MCF 10A (cell line): ENCODE results near the gene ACSL6. TPM values are rescaled to one million over a fixed set of nuclear protein-coding genes. Genes with fewer than 3 reads are reported as not detected.

Source experiments
- BruUV-seq: library from RNA; stranded (reverse); fragments of 400-500 nt; replicated peaks from 2 replicates; lab custom pipeline; 2021; lab: Mats Ljungman, UMichigan
- CTCF ChIA-PET: fragments of 300-600 bp; sonication (Branson Sonifier 250); formaldehyde crosslinking; extraction: SDS; loops from one replicate; lab custom pipeline; 2021; ENCODE audit warnings: antibody characterized with exemption, inconsistent platforms; lab: Yijun Ruan, JAX
- POLR2A ChIA-PET: fragments of 300-600, 350-650 bp; sonication (Branson Sonifier 250); formaldehyde crosslinking; extraction: SDS; loops from one replicate; lab custom pipeline; 2020; ENCODE audit warnings: antibody characterized with exemption, inconsistent platforms; lab: Yijun Ruan, JAX
- DNase-seq: peaks from one replicate; pipeline ENCODE4 v3.0.0-alpha.2; 2018; ENCODE audit not compliant: unreplicated experiment
- H3K27ac Mint-ChIP-seq: one replicate; pipeline ENCODE4 v1.8.0; 2022; ENCODE audit warnings: mild to moderate bottlenecking, low read depth, mixed read lengths; ENCODE audit not compliant: unreplicated experiment
- H3K27me3 Mint-ChIP-seq: one replicate; pipeline ENCODE4 v1.8.0; 2022; ENCODE audit warnings: mixed read lengths; ENCODE audit not compliant: insufficient read depth, unreplicated experiment
- H3K36me3 Mint-ChIP-seq: one replicate; pipeline ENCODE4 v1.8.0; 2022; ENCODE audit warnings: mild to moderate bottlenecking, moderate library complexity, mixed read lengths; ENCODE audit not compliant: insufficient read depth, unreplicated experiment
- H3K4me1 Mint-ChIP-seq: one replicate; pipeline ENCODE4 v1.8.0; 2022; ENCODE audit warnings: mixed read lengths; ENCODE audit not compliant: insufficient read depth, unreplicated experiment
- H3K4me3 Mint-ChIP-seq: one replicate; pipeline ENCODE4 v1.8.0; 2022; ENCODE audit warnings: mild to moderate bottlenecking, moderate library complexity, mixed read lengths; ENCODE audit not compliant: unreplicated experiment
- H3K9me3 Mint-ChIP-seq: one replicate; pipeline ENCODE4 v1.8.0; 2022; ENCODE audit warnings: mixed read lengths; ENCODE audit not compliant: unreplicated experiment
- intact Hi-C: fragments of 100-400 bp; cut with micrococcal nuclease; formaldehyde crosslinking; loops from 2 replicates; pipeline ENCODE4 v1.14.1; 2022
- total RNA-seq: library from RNA; stranded (reverse); gene quantifications from 2 replicates; pipeline ENCODE4 v1.2.3, GENCODE V29; 2022
- TF ChIP-seq, protein P1 (sequence below): fragments of 200-600 bp; IDR thresholded peaks from one replicate; pipeline ENCODE4 v1.8.0; 2022; ENCODE audit warnings: antibody characterized with exemption, mild to moderate bottlenecking; ENCODE audit not compliant: unreplicated experiment

ACSL6 gene
- total RNA-seq, 1 experiment from 2014 or later: not detected

DNA sequence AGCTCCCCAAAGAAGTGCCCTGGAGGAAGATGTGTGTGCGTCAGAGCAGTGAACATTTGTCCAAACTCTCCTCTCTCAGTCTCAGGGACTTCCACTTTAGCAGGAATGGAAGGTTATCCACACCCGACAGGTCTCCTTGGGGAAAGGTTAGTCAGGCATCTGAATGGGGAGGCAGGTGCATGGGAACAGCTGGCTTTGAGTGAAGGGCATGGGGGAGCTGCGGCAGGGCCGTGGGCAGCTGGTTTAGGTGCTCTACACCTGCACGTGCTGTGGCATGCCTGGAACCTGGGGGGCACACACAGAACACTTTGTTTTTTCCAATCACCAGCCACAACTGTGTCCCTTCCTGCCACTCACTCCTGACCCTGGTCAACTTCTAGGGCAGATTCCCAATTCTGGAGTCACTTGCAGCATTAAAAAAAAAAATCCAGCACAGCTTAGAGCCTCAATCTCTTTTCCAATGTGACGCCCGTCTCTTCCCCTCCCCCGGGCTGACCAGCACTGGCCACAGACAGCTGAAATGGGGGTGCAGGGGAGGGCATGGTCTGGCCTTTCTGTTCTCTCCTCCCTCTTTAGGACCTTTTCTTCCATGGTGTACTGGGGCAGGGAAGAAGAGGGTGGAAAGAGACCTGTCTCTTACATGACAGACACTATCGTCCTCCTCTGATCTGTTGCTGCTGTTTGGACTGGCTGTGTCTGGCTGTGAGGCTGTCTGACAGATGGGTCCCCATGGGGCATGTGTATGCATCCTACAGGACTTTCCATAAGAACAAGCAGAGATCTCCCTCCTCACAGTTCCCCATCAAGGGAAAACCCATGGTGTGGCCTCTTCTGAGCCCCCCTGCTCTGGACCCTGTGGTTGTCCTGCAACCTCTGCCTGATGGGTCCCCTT lies 39.4 kb upstream of the ACSL6 start:
- intact Hi-C loops: no loop called here
- Mint-ChIP-seq H3K36me3 (no peaks in the 10 kb centered on the region), H3K4me1 (no peaks in the 10 kb centered on the region), H3K9me3 (no peaks in the 10 kb centered on the region), H3K27me3 (peaks cover 28% of the 10 kb centered on the region), H3K4me3 (no peak overlapping the region), H3K27ac (no peak overlapping the region)
- POLR2A ChIA-PET: interaction anchor here (0.6 kb wide), 1 partner anchor 503 kb away, joined by 3 read pairs; no protein-coding TSS in a partner anchor
- CTCF ChIA-PET: interaction anchor here (0.6 to 3.6 kb wide), 3 partner anchors 12 to 475 kb away, joined by 3 to 45 read pairs (median 4); no protein-coding TSS in a partner anchor
- no peak for DNase-seq
- BruUV-seq: no TSS peak
- TF ChIP-seq, protein P1, sequence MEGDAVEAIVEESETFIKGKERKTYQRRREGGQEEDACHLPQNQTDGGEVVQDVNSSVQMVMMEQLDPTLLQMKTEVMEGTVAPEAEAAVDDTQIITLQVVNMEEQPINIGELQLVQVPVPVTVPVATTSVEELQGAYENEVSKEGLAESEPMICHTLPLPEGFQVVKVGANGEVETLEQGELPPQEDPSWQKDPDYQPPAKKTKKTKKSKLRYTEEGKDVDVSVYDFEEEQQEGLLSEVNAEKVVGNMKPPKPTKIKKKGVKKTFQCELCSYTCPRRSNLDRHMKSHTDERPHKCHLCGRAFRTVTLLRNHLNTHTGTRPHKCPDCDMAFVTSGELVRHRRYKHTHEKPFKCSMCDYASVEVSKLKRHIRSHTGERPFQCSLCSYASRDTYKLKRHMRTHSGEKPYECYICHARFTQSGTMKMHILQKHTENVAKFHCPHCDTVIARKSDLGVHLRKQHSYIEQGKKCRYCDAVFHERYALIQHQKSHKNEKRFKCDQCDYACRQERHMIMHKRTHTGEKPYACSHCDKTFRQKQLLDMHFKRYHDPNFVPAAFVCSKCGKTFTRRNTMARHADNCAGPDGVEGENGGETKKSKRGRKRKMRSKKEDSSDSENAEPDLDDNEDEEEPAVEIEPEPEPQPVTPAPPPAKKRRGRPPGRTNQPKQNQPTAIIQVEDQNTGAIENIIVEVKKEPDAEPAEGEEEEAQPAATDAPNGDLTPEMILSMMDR: no peak

DNA sequence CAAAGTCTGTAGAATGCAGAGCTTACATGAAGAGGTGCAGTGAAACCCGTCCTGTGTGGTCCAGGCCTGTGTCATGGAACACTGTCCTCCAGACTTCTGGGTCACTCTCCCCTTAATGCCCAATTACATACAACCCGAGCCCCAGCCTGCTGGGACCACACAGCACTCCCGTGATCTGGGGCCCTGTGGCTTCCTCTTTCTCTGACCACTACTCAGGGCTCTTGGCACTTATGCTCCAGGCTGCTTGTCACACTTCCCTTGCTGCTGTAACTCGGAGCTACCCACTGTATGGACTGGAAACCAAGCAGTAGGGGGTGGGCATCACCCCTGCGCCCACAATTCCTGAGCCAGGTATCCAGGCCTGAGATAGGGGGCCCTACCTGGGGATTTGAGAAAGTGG lies 38.7 kb upstream of the ACSL6 start:
- TF ChIP-seq, protein P1: no peak
- Mint-ChIP-seq H3K4me1 (no peaks in the 10 kb centered on the region), H3K9me3 (no peaks in the 10 kb centered on the region), H3K27ac (no peak overlapping the region), H3K4me3 (no peak overlapping the region), H3K36me3 (no peaks in the 10 kb centered on the region), H3K27me3 (peaks cover 28% of the 10 kb centered on the region)
- ChIA-PET CTCF (interaction anchor here (0.6 to 3.6 kb wide), 5 partner anchors 13 to 552 kb away, joined by 3 to 45 read pairs (median 3); no protein-coding TSS in a partner anchor), POLR2A (interaction anchor here (1.2 kb wide), 1 partner anchor 35 kb away, joined by 3 read pairs; no protein-coding TSS in a partner anchor)
- intact Hi-C loops: no loop called here
- no TSS peak for BruUV-seq
- DNase-seq: no peak

DNA sequence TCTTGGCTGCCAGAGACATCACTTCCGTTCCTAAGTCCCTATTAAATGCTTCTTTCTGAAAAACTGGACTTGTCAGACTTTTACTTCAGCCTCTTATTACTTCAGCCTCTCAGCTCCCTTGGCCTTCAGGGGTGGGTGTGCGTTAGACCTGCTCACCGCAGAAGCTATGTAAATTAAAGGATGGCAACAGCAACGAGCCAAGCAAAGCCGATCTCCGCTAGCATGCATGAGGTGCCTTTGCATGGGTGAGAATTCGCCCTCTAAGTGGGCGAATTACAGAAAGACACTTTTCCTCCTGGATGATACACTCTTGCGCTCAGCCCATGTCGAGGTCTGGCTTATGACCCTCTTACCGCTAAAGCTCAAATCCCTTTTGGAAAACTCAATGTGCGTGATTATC lies 38.1 kb upstream of the ACSL6 start:
- H3K36me3 Mint-ChIP-seq: no peaks in the 10 kb centered on the region
- CTCF ChIA-PET: interaction anchor here (0.6 to 3.6 kb wide), 4 partner anchors 13 to 629 kb away, joined by 3 to 45 read pairs (median 3); no protein-coding TSS in a partner anchor
- H3K4me3 Mint-ChIP-seq: no peak overlapping the region
- peaks cover 28% of the 10 kb centered on the region for H3K27me3 Mint-ChIP-seq
- TF ChIP-seq, protein P1: no peak
- no peak overlapping the region for H3K27ac Mint-ChIP-seq
- no peaks in the 10 kb centered on the region for H3K4me1 Mint-ChIP-seq
- H3K9me3 Mint-ChIP-seq: no peaks in the 10 kb centered on the region
- no peak for DNase-seq
- intact Hi-C loops: no loop called here
- no TSS peak for BruUV-seq
- POLR2A ChIA-PET: interaction anchor here (0.6 to 1.2 kb wide), 3 partner anchors 35 to 362 kb away, joined by 3 read pairs; no protein-coding TSS in a partner anchor

DNA sequence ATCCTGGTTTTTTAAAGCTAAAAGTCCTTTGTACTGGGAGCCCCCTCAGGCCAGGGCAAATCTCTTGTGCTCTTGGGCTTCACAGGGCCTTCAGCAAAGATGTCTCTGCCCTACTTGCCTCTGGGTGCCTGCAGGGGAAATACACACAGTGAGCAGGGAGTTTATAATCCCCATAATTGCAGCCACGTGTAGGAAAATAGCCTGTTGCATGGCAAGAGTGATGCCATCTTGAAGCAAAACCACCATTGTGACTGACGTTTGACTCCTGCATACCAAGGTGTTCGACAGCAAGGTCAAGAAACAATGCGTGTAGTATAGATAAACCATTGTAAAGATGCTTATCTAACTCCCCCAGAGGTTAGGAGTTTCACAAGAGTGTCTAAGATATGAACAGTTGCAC lies 37.6 kb upstream of the ACSL6 start:
- Mint-ChIP-seq H3K36me3 (no peaks in the 10 kb centered on the region), H3K4me1 (no peaks in the 10 kb centered on the region), H3K27ac (no peak overlapping the region), H3K27me3 (peaks cover 28% of the 10 kb centered on the region), H3K9me3 (no peaks in the 10 kb centered on the region), H3K4me3 (no peak overlapping the region)
- ChIA-PET POLR2A (interaction anchor here (0.6 to 1.2 kb wide), 3 partner anchors 34 to 361 kb away, joined by 3 read pairs; no protein-coding TSS in a partner anchor), CTCF (interaction anchor here (3.6 kb wide), 1 partner anchor 14 kb away, joined by 45 read pairs; no protein-coding TSS in a partner anchor)
- BruUV-seq: no TSS peak
- intact Hi-C loops: no loop called here
- TF ChIP-seq, protein P1: no peak
- DNase-seq: no peak
